Measurements from ENCODE around the gene TCF3. TPM values are rescaled to one million over a fixed set of nuclear protein-coding genes. Genes with fewer than 3 reads are reported as not detected.
A peak's percentile ranks its signal among the peaks of the same experiment; 100 is the strongest.

Gene TCF3
- total RNA-seq, 6 donors from 2014 or later = 32.9 to 88.2 (median 53.3) TPM

GRCh38 chr19:1577090-1577928 lies 75.1 kb downstream of the TCF3 start:
- H3K9me3 ChIP-seq = no peaks in the 10 kb centered on the region
- DNase-seq = peak in 1 of 2 donors; percentile 73
- no peak overlapping the region for H3K4me3 ChIP-seq
- H3K36me3 ChIP-seq = peaks cover 10 to 62% (median 58%) of the 10 kb centered on the region in 4 donors
- no peaks in the 10 kb centered on the region for H3K4me1 ChIP-seq
- WGBS, 2 donors = 73 to 95% methylated on average over 8 to 14 of the region's 41 CpGs
- H3K27ac ChIP-seq = no peak overlapping the region
- TF ChIP-seq POLR2AphosphoS5 (IDR thresholded peaks at IDR 0.05) (no peak), EP300 (IDR thresholded peaks at IDR 0.05) (no peak), CTCF (IDR thresholded peaks at IDR 0.05) (no peak), POLR2A (IDR thresholded peaks at IDR 0.05) (no peak)
- H3K27me3 ChIP-seq = no peaks in the 10 kb centered on the region
- peak in 1 of 2 donors; percentile 3 for ATAC-seq (ENCODE audit: low FRiP score in 2 of 2)

- Histone ChIP-seq H3K27me3 (no peaks in the 10 kb centered on the region), H3K27ac (no peak overlapping the region), H3K9me3 (no peaks in the 10 kb centered on the region), H3K36me3 (peaks cover 10 to 53% (median 50%) of the 10 kb centered on the region in 4 donors), H3K4me3 (no peak overlapping the region), H3K4me1 (no peaks in the 10 kb centered on the region)
- 89 to 92% methylated on average over 12 to 25 of the region's 30 CpGs for WGBS, 2 donors
- ATAC-seq (ENCODE audit: low FRiP score in 2 of 2) (no peak), DNase-seq (peak in 1 of 2 donors; percentile 69)
- TF ChIP-seq EP300 (IDR thresholded peaks at IDR 0.05) = no peak
- TF ChIP-seq POLR2AphosphoS5 (IDR thresholded peaks at IDR 0.05) = no peak
- TF ChIP-seq CTCF (IDR thresholded peaks at IDR 0.05) = no peak
- no peak for TF ChIP-seq POLR2A (IDR thresholded peaks at IDR 0.05)
Observed at GRCh38 chr19:1576242-1577089, 75.9 kb downstream of the TCF3 start.

- no peak for TF ChIP-seq POLR2AphosphoS5 (IDR thresholded peaks at IDR 0.05)
- TF ChIP-seq POLR2A (IDR thresholded peaks at IDR 0.05) = no peak
- no peak for TF ChIP-seq EP300 (IDR thresholded peaks at IDR 0.05)
- no peak for TF ChIP-seq CTCF (IDR thresholded peaks at IDR 0.05)
- WGBS, 2 donors = 86% methylated on average over 13 to 22 of the region's 22 CpGs
- H3K4me1 ChIP-seq = no peaks in the 10 kb centered on the region
- no peaks in the 10 kb centered on the region for H3K9me3 ChIP-seq
- H3K27me3 ChIP-seq = no peaks in the 10 kb centered on the region
- DNase-seq (peak in 1 of 2 donors; percentile 58), ATAC-seq (ENCODE audit: low FRiP score in 2 of 2) (no peak)
- H3K27ac ChIP-seq = no peak overlapping the region
- peaks cover 5 to 44% (median 41%) of the 10 kb centered on the region in 4 donors for H3K36me3 ChIP-seq
- H3K4me3 ChIP-seq = no peak overlapping the region
Observed at GRCh38 chr19:1575323-1576241, 76.8 kb downstream of the TCF3 start.

GRCh38 chr19:1574354-1575136 lies 77.9 kb downstream of the TCF3 start:
- Histone ChIP-seq H3K4me3 (no peak overlapping the region), H3K4me1 (no peaks in the 10 kb centered on the region), H3K36me3 (peaks cover 3 to 34% (median 31%) of the 10 kb centered on the region in 4 donors), H3K27ac (no peak overlapping the region), H3K9me3 (no peaks in the 10 kb centered on the region), H3K27me3 (no peaks in the 10 kb centered on the region)
- ATAC-seq (ENCODE audit: low FRiP score in 2 of 2) (no peak), DNase-seq (peak in 1 of 2 donors; percentile 70)
- 83 to 88% methylated on average over 19 to 34 of the region's 34 CpGs for WGBS, 2 donors
- TF ChIP-seq CTCF (IDR thresholded peaks at IDR 0.05) (no peak), EP300 (IDR thresholded peaks at IDR 0.05) (no peak), POLR2AphosphoS5 (IDR thresholded peaks at IDR 0.05) (no peak), POLR2A (IDR thresholded peaks at IDR 0.05) (no peak)
